Colonic mucosa (tissue), 4 donors: ENCODE data around the gene RPS6KA6. TPM values are rescaled to one million over a fixed set of nuclear protein-coding genes. Genes with fewer than 3 reads are reported as not detected.

Experiments used
- DNase-seq: peaks from one replicate; pipeline ENCODE4 v3.0.0-alpha.2; 2020
- H3K27ac ChIP-seq: fragments of 200-600 bp; one replicate; pipeline ENCODE4 v1.8.0; 2021
- H3K27me3 ChIP-seq: fragments of 200-600 bp; one replicate; pipeline ENCODE4 v1.8.0; 2021
- H3K36me3 ChIP-seq: fragments of 200-600 bp; one replicate; pipeline ENCODE4 v1.8.0; 2021
- H3K4me1 ChIP-seq: fragments of 200-600 bp; one replicate; pipeline ENCODE4 v1.8.0; 2021; ENCODE audit warnings: mild to moderate bottlenecking
- H3K4me3 ChIP-seq: fragments of 200-600 bp; one replicate; pipeline ENCODE4 v1.8.0; 2021
- H3K9ac ChIP-seq, 2 donors: one replicate each; pipeline ENCODE4 v1.7.0; 2013; ENCODE audit warnings: control low read depth in 2 of 2, low read depth in 2 of 2, low read length in 2 of 2
- H3K9me3 ChIP-seq: fragments of 200-600 bp; one replicate; pipeline ENCODE4 v1.8.0; 2021
- intact Hi-C: fragments of 100-400 bp; cut with DNase I; formaldehyde crosslinking; loops from one replicate; pipeline ENCODE4 v1.14.1; 2022
- total RNA-seq, 2 donors: library from RNA; stranded (reverse); fragmentation: NEBNext Ultra II Directional in 1 of 2; extraction: Animal tissue kit (Norgen Biotek cat#: 25700) in 1 of 2; gene quantifications; one replicate each; pipeline ENCODE4 v1.2.1, GENCODE V29; 2021
- TF ChIP-seq, protein P1 (sequence below): fragments of 200-600 bp; IDR thresholded peaks from one replicate; pipeline ENCODE4 v1.8.0; 2022; ENCODE audit warnings: antibody characterized with exemption, mild to moderate bottlenecking
- donor health status: healthy.
- donor health status: DM: no; HTN: no; CAD: no.
- donor health status: DM: no; HTN: no; CAD: no.

Gene RPS6KA6
- total RNA-seq, 2 donors from 2014 or later: 10.6 to 11.9 TPM

DNA sequence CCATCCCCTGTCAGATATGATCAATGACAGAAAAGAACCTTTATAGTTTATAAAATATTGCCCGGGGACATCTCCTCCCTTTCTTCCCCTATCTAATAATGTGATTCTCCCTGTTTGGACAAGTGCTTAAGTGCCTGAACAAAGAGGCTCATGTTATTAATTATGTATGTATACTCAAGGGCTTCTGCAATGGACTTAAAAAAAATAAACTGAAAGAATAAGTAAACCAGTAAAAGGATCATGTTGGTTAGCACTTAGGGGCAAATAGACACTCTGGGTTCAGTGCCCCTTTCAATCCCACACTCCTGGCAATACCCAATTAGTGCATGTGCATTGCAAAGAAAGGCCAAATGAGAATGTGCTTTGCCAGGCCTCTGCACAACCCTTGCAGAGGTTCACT, 30.7 kb upstream of the RPS6KA6 start:
- Histone ChIP-seq H3K9ac (no peak overlapping the region), H3K36me3 (no peaks in the 10 kb centered on the region), H3K4me1 (no peaks in the 10 kb centered on the region), H3K4me3 (no peak overlapping the region), H3K27ac (no peak overlapping the region), H3K9me3 (no peaks in the 10 kb centered on the region), H3K27me3 (no peaks in the 10 kb centered on the region)
- no peak for DNase-seq
- intact Hi-C loops: no loop called here
- TF ChIP-seq, protein P1, sequence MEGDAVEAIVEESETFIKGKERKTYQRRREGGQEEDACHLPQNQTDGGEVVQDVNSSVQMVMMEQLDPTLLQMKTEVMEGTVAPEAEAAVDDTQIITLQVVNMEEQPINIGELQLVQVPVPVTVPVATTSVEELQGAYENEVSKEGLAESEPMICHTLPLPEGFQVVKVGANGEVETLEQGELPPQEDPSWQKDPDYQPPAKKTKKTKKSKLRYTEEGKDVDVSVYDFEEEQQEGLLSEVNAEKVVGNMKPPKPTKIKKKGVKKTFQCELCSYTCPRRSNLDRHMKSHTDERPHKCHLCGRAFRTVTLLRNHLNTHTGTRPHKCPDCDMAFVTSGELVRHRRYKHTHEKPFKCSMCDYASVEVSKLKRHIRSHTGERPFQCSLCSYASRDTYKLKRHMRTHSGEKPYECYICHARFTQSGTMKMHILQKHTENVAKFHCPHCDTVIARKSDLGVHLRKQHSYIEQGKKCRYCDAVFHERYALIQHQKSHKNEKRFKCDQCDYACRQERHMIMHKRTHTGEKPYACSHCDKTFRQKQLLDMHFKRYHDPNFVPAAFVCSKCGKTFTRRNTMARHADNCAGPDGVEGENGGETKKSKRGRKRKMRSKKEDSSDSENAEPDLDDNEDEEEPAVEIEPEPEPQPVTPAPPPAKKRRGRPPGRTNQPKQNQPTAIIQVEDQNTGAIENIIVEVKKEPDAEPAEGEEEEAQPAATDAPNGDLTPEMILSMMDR: no peak

GRCh38 chrX:84216881-84217280, 28.9 kb upstream of the RPS6KA6 start:
- DNase-seq: no peak
- H3K27ac ChIP-seq: no peak overlapping the region
- no peak overlapping the region for H3K4me3 ChIP-seq
- TF ChIP-seq, protein P1: no peak
- no peaks in the 10 kb centered on the region for H3K36me3 ChIP-seq
- H3K27me3 ChIP-seq: no peaks in the 10 kb centered on the region
- intact Hi-C loops: no loop called here
- no peaks in the 10 kb centered on the region for H3K4me1 ChIP-seq
- no peaks in the 10 kb centered on the region for H3K9me3 ChIP-seq
- H3K9ac ChIP-seq: no peak overlapping the region

DNA sequence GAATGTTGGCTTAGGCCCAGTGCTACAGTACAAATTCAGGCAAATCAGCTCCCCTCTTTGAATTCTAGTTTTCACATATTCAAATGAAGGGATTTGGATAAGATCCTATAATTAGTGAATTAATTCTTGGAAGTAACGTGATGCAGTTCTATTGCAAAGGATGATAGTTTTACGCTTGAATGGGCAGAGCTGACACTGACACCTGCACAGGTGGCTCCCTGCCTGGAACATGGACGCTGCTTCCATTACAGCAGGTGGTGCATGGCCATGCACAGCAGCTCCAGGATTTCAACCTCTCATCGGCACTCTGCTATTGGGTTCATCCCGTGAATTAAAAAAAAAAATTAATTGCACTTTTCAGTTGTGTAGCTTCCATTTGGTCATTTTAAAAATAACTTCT, 28.4 kb upstream of the RPS6KA6 start:
- Histone ChIP-seq H3K27me3 (no peaks in the 10 kb centered on the region), H3K4me3 (no peak overlapping the region), H3K4me1 (no peaks in the 10 kb centered on the region), H3K9ac (no peak overlapping the region), H3K27ac (no peak overlapping the region), H3K36me3 (no peaks in the 10 kb centered on the region), H3K9me3 (no peaks in the 10 kb centered on the region)
- intact Hi-C loops: no loop called here
- no peak for DNase-seq
- TF ChIP-seq, protein P1: no peak

GRCh38 chrX:84205276-84205675, 17.3 kb upstream of the RPS6KA6 start:
- Histone ChIP-seq H3K9me3 (no peaks in the 10 kb centered on the region), H3K27ac (no peak overlapping the region), H3K9ac (no peak overlapping the region), H3K4me3 (no peak overlapping the region), H3K36me3 (no peaks in the 10 kb centered on the region), H3K4me1 (no peaks in the 10 kb centered on the region), H3K27me3 (no peaks in the 10 kb centered on the region)
- DNase-seq: no peak
- intact Hi-C loops: no loop called here
- TF ChIP-seq, protein P1: no peak

DNA sequence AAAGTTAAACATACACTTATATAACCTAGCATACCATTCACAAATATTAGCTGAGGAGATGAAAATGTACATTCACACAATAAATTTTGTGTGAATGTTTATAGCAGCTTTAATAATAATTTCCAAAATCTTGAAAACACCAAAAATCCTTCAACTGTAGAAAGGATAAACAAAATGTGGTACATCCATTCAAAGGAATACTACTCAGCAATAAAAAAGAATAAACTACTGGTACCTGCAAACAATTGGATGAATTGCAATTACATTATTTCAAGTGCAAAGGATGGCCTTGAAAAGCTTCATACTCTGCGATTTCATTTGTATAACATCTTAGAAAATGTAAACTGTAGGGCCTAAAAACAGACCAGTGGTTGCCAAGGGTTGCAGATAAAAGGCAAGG, 11.7 kb upstream of the RPS6KA6 start:
- no peaks in the 10 kb centered on the region for H3K9me3 ChIP-seq
- H3K4me1 ChIP-seq: no peaks in the 10 kb centered on the region
- H3K36me3 ChIP-seq: no peaks in the 10 kb centered on the region
- H3K9ac ChIP-seq: no peak overlapping the region
- TF ChIP-seq, protein P1: no peak
- intact Hi-C loops: no loop called here
- no peak overlapping the region for H3K27ac ChIP-seq
- no peak overlapping the region for H3K4me3 ChIP-seq
- DNase-seq: no peak
- H3K27me3 ChIP-seq: no peaks in the 10 kb centered on the region

GRCh38 chrX:84197550-84197949, 9.6 kb upstream of the RPS6KA6 start:
- Histone ChIP-seq H3K27me3 (no peaks in the 10 kb centered on the region), H3K27ac (no peak overlapping the region), H3K9me3 (no peaks in the 10 kb centered on the region), H3K4me1 (no peaks in the 10 kb centered on the region), H3K9ac (no peak overlapping the region), H3K4me3 (no peak overlapping the region), H3K36me3 (no peaks in the 10 kb centered on the region)
- DNase-seq: no peak
- TF ChIP-seq, protein P1: no peak
- intact Hi-C loops: no loop called here
